ENCODE measurements around the gene MCOLN2. TPM values are rescaled to one million over a fixed set of nuclear protein-coding genes. Genes with fewer than 3 reads are reported as not detected.

The MCOLN2 gene
- total and polyA plus RNA-seq, 2 of the 8 experiments (the other 6 are each of a cell fraction or from before 2014, with no cell fraction given): 1.7 to 6.1 TPM

DNA sequence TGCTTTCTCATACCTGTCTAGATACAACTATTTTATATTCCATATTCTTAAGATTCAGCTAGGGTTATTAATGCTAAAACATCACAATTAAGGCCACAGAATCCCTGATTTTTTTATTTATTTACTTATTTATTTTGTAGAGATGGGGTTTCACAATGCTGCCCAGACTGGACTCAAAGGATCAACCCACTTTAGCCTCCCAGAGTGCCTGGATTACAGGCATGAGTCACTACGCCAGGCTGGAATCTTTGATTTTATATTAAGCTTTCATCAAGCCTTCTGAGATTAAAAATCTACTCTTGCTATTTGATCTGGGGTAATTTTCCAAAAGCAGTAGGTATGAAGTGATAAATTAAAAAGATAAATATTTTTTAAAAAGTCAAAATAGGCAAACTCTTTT, 38.9 kb downstream of the MCOLN2 start (continued):
- TF ChIP-seq, protein P1, sequence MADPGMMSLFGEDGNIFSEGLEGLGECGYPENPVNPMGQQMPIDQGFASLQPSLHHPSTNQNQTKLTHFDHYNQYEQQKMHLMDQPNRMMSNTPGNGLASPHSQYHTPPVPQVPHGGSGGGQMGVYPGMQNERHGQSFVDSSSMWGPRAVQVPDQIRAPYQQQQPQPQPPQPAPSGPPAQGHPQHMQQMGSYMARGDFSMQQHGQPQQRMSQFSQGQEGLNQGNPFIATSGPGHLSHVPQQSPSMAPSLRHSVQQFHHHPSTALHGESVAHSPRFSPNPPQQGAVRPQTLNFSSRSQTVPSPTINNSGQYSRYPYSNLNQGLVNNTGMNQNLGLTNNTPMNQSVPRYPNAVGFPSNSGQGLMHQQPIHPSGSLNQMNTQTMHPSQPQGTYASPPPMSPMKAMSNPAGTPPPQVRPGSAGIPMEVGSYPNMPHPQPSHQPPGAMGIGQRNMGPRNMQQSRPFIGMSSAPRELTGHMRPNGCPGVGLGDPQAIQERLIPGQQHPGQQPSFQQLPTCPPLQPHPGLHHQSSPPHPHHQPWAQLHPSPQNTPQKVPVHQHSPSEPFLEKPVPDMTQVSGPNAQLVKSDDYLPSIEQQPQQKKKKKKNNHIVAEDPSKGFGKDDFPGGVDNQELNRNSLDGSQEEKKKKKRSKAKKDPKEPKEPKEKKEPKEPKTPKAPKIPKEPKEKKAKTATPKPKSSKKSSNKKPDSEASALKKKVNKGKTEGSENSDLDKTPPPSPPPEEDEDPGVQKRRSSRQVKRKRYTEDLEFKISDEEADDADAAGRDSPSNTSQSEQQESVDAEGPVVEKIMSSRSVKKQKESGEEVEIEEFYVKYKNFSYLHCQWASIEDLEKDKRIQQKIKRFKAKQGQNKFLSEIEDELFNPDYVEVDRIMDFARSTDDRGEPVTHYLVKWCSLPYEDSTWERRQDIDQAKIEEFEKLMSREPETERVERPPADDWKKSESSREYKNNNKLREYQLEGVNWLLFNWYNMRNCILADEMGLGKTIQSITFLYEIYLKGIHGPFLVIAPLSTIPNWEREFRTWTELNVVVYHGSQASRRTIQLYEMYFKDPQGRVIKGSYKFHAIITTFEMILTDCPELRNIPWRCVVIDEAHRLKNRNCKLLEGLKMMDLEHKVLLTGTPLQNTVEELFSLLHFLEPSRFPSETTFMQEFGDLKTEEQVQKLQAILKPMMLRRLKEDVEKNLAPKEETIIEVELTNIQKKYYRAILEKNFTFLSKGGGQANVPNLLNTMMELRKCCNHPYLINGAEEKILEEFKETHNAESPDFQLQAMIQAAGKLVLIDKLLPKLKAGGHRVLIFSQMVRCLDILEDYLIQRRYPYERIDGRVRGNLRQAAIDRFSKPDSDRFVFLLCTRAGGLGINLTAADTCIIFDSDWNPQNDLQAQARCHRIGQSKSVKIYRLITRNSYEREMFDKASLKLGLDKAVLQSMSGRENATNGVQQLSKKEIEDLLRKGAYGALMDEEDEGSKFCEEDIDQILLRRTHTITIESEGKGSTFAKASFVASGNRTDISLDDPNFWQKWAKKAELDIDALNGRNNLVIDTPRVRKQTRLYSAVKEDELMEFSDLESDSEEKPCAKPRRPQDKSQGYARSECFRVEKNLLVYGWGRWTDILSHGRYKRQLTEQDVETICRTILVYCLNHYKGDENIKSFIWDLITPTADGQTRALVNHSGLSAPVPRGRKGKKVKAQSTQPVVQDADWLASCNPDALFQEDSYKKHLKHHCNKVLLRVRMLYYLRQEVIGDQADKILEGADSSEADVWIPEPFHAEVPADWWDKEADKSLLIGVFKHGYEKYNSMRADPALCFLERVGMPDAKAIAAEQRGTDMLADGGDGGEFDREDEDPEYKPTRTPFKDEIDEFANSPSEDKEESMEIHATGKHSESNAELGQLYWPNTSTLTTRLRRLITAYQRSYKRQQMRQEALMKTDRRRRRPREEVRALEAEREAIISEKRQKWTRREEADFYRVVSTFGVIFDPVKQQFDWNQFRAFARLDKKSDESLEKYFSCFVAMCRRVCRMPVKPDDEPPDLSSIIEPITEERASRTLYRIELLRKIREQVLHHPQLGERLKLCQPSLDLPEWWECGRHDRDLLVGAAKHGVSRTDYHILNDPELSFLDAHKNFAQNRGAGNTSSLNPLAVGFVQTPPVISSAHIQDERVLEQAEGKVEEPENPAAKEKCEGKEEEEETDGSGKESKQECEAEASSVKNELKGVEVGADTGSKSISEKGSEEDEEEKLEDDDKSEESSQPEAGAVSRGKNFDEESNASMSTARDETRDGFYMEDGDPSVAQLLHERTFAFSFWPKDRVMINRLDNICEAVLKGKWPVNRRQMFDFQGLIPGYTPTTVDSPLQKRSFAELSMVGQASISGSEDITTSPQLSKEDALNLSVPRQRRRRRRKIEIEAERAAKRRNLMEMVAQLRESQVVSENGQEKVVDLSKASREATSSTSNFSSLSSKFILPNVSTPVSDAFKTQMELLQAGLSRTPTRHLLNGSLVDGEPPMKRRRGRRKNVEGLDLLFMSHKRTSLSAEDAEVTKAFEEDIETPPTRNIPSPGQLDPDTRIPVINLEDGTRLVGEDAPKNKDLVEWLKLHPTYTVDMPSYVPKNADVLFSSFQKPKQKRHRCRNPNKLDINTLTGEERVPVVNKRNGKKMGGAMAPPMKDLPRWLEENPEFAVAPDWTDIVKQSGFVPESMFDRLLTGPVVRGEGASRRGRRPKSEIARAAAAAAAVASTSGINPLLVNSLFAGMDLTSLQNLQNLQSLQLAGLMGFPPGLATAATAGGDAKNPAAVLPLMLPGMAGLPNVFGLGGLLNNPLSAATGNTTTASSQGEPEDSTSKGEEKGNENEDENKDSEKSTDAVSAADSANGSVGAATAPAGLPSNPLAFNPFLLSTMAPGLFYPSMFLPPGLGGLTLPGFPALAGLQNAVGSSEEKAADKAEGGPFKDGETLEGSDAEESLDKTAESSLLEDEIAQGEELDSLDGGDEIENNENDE (IDR thresholded peaks at IDR 0.05; ENCODE audit: insufficient replicate concordance, low read length): no peak

Measured in H1 (cell line).